ENCODE results near the gene NOL7.
A peak's percentile ranks its signal among the peaks of the same experiment; 100 is the strongest.

Gene NOL7

DNA sequence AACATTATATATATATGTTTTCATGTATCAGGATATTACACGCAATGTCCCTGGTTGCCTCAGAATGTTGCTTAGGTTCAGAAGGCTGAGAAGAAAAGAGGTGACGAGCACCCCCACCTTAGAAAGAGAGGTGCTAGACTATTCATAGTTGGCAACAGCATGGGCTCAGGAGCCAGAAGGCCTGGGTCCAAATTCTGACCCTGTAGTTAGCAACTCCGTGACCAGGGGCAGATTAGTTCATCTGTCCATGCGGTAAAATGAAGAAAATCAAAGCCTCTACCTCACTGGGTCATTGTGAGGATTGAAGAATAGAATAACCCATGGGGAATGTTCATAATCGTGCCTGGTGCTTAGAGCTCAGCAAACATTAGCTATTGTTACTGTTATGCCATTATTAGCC is 46.2 kb upstream of the NOL7 start:
- Histone ChIP-seq H3K79me2 (ENCODE audit: insufficient read depth, low read length) (no peaks in the 10 kb centered on the region), H3F3A (ENCODE audit: insufficient read depth, low read length) (no peaks in the 10 kb centered on the region), H2AFZ (ENCODE audit: low read length) (no peak overlapping the region), H3K27ac (ENCODE audit: low read depth, low read length, poor library complexity, severe bottlenecking) (no peak overlapping the region), H3K27me3 (ENCODE audit: insufficient read depth, low read length) (no peaks in the 10 kb centered on the region), H3K4me1 (ENCODE audit: insufficient read depth, low read length, severe bottlenecking) (peaks cover 7% of the 10 kb centered on the region), H3K9ac (ENCODE audit: low read length) (no peak overlapping the region), H3K9me3 (ENCODE audit: low read length) (no peaks in the 10 kb centered on the region), H3K36me3 (ENCODE audit: insufficient read depth, low read length) (no peaks in the 10 kb centered on the region), H3K4me2 (ENCODE audit: low read length) (no peak overlapping the region), H3K9me2 (ENCODE audit: low read depth, low read length) (no peaks in the 10 kb centered on the region), H3K4me3 (ENCODE audit: low read depth, low read length, poor library complexity, severe bottlenecking) (no peak overlapping the region), H4K20me1 (ENCODE audit: insufficient read depth, low read length) (no peaks in the 10 kb centered on the region)
- TF ChIP-seq, protein P1, sequence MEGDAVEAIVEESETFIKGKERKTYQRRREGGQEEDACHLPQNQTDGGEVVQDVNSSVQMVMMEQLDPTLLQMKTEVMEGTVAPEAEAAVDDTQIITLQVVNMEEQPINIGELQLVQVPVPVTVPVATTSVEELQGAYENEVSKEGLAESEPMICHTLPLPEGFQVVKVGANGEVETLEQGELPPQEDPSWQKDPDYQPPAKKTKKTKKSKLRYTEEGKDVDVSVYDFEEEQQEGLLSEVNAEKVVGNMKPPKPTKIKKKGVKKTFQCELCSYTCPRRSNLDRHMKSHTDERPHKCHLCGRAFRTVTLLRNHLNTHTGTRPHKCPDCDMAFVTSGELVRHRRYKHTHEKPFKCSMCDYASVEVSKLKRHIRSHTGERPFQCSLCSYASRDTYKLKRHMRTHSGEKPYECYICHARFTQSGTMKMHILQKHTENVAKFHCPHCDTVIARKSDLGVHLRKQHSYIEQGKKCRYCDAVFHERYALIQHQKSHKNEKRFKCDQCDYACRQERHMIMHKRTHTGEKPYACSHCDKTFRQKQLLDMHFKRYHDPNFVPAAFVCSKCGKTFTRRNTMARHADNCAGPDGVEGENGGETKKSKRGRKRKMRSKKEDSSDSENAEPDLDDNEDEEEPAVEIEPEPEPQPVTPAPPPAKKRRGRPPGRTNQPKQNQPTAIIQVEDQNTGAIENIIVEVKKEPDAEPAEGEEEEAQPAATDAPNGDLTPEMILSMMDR (IDR thresholded peaks at IDR 0.05; ENCODE audit: low read length), result no peak
- TF ChIP-seq EZH2 (IDR thresholded peaks at IDR 0.05; ENCODE audit: borderline replicate concordance, low read length), result no peak

DNA sequence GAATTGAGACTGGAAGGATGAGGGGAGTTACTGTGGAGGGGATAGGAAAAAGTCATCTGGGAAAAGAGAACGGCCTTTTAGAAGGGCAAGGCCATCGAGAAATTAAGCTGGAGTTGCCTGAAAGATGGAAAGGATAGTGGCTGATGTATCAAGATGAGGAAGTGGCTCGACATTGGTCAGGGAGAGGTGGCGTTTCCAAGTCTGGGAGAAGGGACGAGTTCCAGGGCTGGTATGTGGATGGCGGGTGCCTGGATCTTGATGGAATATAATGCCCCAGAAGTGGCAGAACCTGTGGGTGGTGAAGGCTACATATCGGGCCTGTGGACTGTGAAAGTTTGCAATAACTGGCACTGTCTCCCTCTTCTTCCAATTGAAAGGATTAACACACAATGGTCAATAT is 42.9 kb upstream of the NOL7 start:
- Histone ChIP-seq H3K4me1 (ENCODE audit: insufficient read depth, low read length, severe bottlenecking) (peaks cover 17% of the 10 kb centered on the region), H3F3A (ENCODE audit: insufficient read depth, low read length) (no peaks in the 10 kb centered on the region), H2AFZ (ENCODE audit: low read length) (no peak overlapping the region), H3K79me2 (ENCODE audit: insufficient read depth, low read length) (no peaks in the 10 kb centered on the region), H3K36me3 (ENCODE audit: insufficient read depth, low read length) (no peaks in the 10 kb centered on the region), H4K20me1 (ENCODE audit: insufficient read depth, low read length) (no peaks in the 10 kb centered on the region), H3K9me2 (ENCODE audit: low read depth, low read length) (no peaks in the 10 kb centered on the region), H3K9ac (ENCODE audit: low read length) (no peak overlapping the region), H3K27ac (ENCODE audit: low read depth, low read length, poor library complexity, severe bottlenecking) (no peak overlapping the region), H3K27me3 (ENCODE audit: insufficient read depth, low read length) (no peaks in the 10 kb centered on the region), H3K4me2 (ENCODE audit: low read length) (no peak overlapping the region), H3K4me3 (ENCODE audit: low read depth, low read length, poor library complexity, severe bottlenecking) (no peak overlapping the region), H3K9me3 (ENCODE audit: low read length) (no peaks in the 10 kb centered on the region)
- TF ChIP-seq EZH2 (IDR thresholded peaks at IDR 0.05; ENCODE audit: borderline replicate concordance, low read length), result no peak
- TF ChIP-seq, protein P1 (IDR thresholded peaks at IDR 0.05; ENCODE audit: low read length), result no peak

DNA sequence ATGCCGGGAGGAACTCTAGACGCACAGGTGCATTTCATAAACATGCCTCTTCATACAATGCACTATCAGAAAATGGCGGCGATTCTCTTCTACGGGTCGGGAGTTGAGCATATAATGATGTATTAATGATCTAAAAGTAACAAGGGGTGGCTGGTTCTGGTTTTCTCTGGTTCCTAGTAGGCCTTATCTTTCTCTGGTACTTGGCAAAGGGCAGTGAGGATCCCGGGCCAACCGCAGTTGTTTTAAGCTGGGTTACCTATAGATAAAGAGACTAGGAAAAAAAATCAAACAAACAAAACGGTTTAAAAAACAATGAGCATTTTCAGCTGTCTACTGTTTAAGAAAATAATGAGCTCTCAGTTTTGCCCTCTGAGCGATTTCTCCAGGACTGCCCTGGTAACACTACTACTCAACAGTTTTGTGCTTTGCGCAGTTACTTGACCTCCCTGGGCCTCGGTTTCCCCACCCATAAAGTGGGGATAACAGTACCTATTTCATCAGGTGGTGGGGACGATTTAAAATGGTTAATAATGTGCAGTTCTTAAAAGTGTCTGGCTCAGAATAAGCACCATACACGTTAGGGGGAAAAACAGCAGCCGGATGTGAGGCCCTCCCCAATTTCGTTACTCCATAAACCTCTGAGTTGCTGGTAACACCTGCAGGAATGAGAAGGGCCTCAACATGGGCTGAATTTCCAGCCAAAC is 42.0 kb upstream of the NOL7 start:
- H3K4me3 ChIP-seq (ENCODE audit: low read depth, low read length, poor library complexity, severe bottlenecking), result peak overlapping the region; percentile 85
- no peak for TF ChIP-seq EZH2 (IDR thresholded peaks at IDR 0.05; ENCODE audit: borderline replicate concordance, low read length)
- TF ChIP-seq, protein P1 (IDR thresholded peaks at IDR 0.05; ENCODE audit: low read length), result no peak
- no peaks in the 10 kb centered on the region for H3K9me2 ChIP-seq (ENCODE audit: low read depth, low read length)
- peak overlapping the region; percentile 73 for H3K4me2 ChIP-seq (ENCODE audit: low read length)
- H4K20me1 ChIP-seq (ENCODE audit: insufficient read depth, low read length), result no peaks in the 10 kb centered on the region
- H3K4me1 ChIP-seq (ENCODE audit: insufficient read depth, low read length, severe bottlenecking), result peaks cover 17% of the 10 kb centered on the region
- no peaks in the 10 kb centered on the region for H3K9me3 ChIP-seq (ENCODE audit: low read length)
- no peaks in the 10 kb centered on the region for H3F3A ChIP-seq (ENCODE audit: insufficient read depth, low read length)
- no peaks in the 10 kb centered on the region for H3K36me3 ChIP-seq (ENCODE audit: insufficient read depth, low read length)
- H3K9ac ChIP-seq (ENCODE audit: low read length), result peak overlapping the region; percentile 74; the same call in 1 of the 2 replicates
- no peaks in the 10 kb centered on the region for H3K27me3 ChIP-seq (ENCODE audit: insufficient read depth, low read length)
- H3K79me2 ChIP-seq (ENCODE audit: insufficient read depth, low read length), result no peaks in the 10 kb centered on the region
- H2AFZ ChIP-seq (ENCODE audit: low read length), result no peak overlapping the region
- H3K27ac ChIP-seq (ENCODE audit: low read depth, low read length, poor library complexity, severe bottlenecking), result no peak overlapping the region
